Activated T-cell treated with anti-CD3 and anti-CD28 coated beads for 48 hours (primary cell): ENCODE measurements around the gene SMARCD2.
"Not testable (repeated sequence)": the region's sequence is repeated elsewhere in the genome, so short reads cannot be mapped to it uniquely, and the experiment has no call there.

ENCODE experiments used
- DNase-seq: peaks from one replicate; pipeline ENCODE4 v3.0.0-alpha.2; 2020; ENCODE audit warnings: low read depth

SMARCD2 gene

DNA sequence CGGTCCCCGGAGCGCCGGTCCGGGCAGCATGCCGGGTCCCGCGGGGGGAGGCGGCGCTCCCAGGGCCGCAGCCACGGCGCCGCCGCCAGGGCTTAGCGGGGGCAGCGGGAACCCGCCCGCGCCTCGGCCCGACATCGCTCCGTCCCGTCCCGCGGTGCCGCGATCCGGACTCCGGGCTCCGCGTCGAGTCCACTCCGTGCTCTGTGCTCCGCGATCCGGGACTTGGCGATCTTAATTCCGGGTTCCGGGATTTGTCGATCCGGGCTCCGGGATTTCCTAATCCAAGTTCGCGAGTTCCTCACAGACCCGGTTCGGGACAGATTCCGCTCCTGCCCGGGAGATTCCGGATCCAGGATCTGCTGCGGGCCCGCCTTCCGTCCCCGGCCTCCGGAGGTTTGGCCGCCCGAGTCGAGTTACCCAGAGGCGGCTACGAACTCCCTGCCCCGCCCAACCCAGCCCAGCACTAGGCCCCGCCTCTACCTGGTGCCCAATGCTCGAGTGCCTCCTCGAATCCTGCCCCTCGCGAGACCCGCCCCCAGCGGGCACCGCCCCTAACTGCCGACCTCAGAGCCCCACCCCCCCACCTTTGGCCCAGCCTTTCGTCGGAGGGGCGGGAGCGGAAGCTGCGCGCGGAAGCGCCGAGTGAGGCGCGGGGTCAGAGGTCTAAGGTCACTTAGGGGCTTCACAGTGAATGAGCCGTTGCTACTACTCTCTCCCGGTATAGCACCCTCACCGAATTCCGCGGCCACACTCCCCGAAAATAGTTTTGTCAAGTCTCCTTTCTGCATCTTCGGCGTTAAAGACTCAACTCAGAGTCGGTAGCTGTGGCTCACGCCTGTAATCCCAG is at the start of gene SMARCD2:
Gene SMARCD2 (minus strand): TSS at position 146 of the 847 bp plus-strand sequence. CDS start 11 bp downstream, at position 135.
- peak; percentile 98 for DNase-seq

DNA sequence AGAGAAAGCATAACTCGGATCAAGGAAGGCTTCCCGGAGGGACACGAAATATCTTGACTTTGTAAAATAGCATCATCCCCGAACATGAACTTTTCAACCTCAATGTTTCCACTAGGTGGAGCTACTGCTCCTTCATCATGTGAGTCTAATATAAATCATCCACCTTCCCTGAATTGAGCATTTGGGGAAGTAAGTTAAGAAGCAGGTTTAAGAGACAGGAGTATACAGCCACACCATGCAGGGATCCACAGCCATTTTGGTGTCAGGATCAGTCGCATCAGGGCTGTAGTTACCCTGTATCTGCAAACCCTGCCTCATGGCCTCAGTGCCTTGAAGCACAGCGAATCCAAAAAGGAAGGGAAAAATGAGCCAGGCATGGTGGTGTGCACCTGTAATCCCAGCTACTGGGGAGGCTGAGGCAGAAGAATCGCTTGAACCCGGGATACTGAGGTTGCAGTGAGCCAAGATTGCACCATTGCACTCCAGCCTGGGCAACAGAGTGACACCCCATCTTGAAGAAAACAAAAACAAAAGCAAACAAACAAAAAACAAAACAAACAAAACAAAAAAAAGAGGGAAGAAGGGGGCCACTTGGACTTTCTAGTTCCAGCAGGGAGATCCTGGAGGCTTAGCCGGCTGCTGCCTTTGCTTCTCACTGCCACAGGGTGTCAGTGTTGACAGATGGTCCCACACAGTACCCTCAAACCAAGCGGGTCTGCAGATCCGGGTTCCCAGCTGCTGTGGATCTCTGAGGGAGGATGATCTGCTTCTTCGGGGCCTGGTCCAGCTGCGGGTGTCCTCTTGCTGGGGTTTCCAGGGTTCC is 46.8 kb upstream of the SMARCD2 start:
- DNase-seq, result not testable (repeated sequence)

DNA sequence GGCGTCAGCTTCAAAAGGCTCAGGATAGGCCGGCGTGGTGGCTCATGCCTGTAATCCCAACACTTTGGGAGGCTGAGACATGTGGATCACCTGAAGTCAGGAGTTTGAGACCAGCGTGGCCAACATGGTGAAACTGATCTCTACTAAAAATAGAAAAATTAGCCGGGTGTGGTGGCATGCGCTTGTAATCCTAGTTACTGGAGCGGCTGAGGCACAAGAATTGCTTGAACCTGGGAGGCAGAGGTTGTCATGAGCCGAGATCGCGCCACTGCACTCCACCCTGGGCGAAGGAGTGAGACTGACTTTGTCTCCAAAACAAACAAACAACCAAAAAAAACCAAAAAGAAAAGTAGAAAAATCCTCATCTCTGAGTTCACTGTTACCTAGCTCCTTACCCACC is 42.6 kb upstream of the SMARCD2 start:
- not testable (repeated sequence) for DNase-seq

DNA sequence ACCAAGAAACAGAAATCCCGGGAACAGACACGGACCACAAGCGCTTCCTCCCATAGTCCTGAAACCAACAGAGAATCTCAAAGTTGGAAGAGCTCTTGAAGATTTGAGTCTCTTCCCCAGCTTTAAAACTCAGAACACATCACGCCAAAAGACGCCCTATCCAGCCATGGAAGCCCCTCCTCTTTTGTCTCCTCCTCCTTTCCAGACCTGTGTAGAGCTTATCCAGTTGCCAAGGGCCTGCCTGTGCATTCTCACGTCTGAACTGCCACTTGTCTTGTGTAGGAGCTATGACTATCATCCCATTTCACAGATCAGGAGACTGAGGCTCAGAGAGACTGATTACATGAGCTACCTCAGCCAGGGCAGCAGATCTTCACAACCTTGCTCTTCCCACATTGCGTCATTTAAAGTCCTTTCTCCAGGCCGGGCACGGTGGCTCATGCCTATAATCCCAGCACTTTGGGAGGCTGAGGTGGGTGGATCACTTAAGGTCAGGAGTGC is 40.2 kb upstream of the SMARCD2 start:
- DNase-seq, result not testable (repeated sequence)

DNA sequence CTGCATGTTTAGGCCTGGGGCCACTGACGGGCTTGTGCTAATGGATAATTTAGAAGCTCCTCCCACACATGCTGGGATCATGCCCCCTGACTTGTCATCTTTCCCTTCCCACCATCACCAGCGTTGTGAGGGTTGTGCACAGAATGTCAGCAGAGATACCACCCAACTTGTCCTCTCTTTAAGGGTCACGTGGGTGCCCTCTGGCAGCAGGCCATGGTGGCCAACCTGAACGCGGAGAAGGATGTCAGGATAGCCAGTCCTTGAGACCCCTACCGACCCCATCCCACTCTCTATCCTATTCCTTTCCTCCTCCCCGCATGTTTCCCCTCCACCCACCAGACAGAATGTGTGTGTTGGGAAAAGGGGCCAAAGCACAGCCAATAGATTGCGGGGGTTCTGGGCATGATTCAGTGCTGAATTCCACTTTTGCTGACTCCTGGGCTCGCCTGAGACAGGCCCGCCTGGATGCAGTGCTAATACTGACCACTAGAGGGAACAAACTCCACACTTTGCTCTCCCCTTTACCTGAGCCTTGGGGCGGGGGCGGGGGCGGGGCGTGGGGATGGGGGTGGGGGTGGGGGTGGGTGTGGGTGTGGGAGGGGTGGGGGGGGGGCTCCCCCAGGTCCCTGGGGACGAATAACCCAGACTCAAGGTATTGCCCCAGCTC is 39.6 kb upstream of the SMARCD2 start, which contains the start of gene GH2:
Gene GH2 (minus strand): TSS at position 10 of the 667 bp plus-strand sequence. CDS start 143 bp downstream, outside the sequence.
- peak; percentile 46 for DNase-seq

DNA sequence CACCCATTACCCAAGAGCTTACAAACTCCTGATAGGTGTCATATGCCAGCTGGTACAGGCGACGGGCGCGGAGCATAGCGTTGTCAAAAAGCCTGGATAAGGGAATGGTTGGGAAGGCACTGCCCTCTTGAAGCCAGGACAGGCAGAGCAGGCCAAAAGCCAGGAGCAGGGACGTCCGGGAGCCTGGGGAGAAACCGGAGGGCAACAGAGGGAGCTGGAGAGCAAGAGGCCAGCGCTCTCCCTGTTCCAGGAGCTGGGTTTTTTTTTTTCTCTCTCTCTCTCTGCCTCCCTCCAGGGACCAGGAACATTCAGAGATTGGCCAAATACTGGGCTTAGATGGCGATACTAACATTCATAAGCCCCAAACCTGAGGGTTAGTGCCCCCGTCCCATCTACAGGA is 38.9 kb upstream of the SMARCD2 start:
- DNase-seq, result not testable (repeated sequence)

DNA sequence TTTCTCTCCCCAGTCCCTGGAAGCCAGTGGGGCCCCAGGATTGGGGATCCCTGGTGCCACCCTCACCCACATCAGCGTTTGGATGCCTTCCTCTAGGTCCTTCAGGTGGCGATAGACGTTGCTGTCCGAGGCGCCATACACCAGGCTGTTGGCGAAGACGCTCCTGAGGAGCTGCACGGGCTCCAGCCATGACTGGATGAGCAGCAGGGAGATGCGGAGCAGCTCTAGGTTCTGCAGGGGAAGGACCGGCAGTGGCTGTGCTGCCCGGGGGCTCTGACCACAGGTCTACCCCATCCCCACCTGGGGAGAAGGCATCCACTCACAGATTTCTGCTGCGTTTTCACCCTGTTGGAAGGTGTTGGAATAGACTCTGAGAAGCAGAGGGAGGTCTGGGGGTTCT is 38.2 kb upstream of the SMARCD2 start:
- DNase-seq, result no peak

DNA sequence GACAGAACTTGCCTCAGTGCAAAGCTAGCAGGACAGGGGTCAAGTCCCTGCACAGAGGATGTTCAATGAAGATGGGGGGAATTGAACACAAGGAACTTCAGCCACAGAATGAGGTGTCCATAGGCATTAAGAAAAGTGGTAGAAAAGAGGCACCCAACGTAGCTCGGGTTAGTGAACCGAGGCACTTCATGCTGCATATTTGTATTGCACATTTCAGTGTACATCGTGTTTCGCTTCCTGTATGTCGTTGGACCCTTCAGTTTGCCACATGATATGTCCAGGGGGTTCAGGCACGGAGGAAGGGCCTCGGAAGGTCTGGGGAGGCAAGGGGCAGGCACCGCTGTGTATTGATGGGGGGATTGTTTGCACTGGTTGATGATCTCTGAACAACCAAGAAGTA is 35.9 kb upstream of the SMARCD2 start:
- not testable (repeated sequence) for DNase-seq

DNA sequence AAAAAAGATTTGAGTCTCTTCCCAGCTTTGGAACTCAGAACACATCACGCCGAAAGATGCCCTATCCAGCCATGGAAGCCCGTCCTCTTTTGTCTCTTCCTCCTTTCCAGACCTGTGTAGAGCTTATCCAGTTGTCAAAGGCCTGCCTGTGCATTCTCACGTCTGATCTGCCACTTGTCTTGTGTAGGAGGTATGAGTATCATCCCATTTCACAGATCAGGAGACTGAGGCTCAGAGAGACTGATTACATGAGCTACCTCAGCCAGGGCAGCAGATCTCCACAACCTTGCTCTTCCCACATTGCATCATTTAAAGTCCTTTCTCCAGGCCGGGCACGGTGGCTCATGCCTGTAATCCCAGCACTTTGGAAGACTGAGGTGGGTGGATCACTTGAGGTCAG is 32.2 kb upstream of the SMARCD2 start:
- DNase-seq, result not testable (repeated sequence)

DNA sequence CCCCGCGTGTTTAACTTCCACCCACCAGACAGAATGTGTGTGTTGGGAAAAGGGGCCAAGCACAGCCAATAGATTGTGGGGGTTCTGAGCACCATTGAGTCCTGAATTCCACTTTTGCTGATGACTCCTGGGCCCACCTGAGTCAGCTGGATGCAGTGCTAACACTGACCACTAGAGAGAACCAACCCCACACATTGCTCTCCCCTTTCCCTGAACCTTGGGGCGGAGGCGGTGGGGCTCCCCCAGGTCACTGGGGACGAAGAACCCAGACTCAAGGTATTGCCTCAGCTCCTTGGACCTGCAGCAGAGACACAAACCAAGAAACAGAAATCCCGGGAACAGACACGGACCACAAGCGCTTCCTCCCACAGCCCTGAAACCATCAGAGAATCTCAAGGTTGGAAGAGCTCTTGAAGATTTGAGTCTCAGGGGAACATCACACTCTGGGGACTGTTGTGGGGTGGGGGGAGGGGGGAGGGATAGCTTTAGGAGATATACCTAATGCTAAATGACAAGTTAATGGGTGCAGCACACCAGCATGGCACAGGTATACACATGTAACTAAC is 31.7 kb upstream of the SMARCD2 start:
- not testable (repeated sequence) for DNase-seq

DNA sequence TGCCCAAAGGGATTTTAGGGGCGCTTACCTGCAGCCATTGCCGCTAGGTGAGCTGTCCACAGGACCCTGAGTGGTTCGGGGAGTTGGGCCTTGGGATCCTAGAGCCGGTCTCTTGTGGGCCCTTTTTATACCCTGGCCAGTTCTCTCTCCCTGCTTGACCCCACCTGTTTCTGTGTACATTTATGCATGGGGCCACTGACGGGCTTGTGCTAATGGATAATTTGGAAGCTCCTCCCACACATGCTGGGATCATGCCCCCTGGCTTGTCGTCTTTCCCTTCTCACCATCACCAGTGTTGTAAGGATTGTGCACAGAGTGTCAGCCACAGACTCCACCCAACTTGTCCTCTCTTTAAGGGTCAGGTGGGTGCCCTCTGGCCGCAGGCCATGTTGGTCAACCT is 31.1 kb upstream of the SMARCD2 start, which contains the start of gene CSH2:
Gene CSH2 (minus strand): TSS at position 101 of the 400 bp plus-strand sequence. CDS start 63 bp downstream, at position 38.
- DNase-seq, result not testable (repeated sequence)

DNA sequence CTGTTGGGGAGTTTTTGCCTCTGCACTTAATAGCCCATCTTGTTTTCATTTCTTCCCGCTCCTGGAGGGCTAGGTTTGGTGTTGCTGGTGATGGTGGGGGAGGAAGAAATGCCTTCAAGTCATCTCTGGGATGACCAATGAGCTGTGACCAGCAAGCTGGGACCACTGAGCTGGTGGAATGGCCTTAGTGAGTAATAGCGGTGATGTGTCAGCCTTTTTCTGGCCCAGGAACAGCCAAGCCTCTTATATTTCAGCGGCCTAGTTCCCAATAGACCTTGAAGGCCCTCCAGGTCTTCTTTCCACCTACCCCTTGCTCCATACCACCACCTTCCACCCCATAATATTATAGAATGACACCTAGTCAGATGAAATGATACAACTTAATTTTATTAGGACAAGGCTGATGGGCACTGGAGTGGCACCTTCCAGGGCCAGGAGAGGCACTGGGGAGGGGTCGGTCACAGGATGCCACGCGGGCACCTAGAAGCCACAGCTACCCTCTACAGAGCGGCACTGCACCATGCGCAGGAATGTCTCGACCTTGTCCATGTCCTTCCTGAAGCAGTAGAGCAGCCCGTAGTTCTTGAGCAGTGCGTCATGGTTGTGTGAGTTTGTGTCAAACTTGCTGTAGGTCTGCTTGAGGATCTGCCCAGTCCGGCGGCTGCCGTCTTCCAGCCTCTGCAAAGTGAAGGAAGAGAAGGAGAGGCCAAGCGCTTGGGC is 29.3 kb upstream of the SMARCD2 start:
- not testable (repeated sequence) for DNase-seq

DNA sequence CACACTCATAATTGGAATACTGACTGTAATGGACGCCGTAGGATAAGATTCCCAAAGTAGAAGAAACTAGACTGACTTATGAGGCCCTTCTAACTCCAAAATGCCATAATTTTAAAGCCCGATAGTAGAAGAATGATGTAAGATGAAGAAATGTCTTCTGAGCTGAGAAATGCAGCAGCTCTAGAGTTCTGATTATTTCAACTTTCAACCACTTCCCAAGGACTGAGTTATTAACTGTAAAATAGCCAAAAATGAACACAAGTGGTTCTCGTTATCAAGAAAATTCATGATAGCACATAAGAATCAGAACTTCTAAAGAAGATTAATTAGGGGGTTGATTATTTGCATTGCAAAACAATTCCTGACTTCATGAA is 27.8 kb upstream of the SMARCD2 start:
- not testable (repeated sequence) for DNase-seq

DNA sequence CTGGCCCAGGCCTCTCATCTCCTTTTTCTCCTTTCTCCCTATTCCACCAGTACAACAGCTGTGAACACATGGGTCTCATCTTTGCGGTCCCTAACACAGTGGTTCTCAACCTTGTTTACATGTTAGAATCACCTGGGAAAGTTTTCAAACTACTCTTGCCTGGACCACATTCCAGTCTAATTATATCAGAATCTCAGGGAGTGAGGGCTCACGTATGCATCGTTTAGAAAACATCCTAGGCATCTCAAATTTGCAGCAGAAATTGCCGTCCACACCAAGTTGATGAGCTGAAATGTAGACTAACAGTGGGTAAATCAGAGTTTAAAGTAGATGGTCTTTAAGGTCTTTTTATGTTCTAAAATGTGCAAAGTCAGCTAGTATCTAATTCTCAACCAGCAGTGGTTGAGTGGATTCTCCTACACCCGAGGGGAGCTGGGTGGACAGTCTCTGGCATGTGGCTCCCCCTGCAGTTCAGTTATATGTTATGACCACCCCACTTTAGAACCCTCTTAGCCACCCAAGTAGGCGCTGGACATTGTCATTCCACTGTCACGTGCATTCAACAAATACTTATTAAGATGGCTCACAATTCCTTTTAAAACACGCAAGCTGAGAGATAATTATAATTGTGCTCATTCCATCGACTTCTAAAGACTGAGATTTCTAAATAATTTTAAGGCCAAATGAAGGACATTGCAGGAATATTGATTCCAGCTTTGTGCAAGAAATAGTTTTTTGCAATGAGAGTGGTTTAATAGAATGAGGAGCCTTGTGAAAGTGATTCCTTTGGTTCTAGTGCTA is 27.2 kb upstream of the SMARCD2 start:
- DNase-seq, result not testable (repeated sequence)

DNA sequence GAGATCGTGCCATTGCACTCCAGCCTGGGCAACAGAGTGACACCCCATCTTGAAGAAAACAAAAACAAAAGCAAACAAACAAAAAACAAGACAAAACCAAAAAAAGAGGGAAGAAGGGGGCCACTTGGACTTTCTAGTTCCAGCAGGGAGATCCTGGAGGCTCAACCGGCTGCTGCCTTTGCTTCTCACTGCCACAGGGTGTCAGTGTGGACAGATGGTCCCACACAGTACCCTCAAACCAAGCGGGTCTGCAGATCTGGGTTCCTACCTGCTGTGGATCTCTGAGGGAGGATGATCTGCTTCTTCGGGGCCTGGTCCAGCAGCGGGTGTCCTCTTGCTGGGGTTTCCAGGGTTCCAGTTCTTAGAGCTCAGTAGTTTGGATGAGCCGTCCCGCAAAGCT is 24.1 kb upstream of the SMARCD2 start:
- DNase-seq, result not testable (repeated sequence)

DNA sequence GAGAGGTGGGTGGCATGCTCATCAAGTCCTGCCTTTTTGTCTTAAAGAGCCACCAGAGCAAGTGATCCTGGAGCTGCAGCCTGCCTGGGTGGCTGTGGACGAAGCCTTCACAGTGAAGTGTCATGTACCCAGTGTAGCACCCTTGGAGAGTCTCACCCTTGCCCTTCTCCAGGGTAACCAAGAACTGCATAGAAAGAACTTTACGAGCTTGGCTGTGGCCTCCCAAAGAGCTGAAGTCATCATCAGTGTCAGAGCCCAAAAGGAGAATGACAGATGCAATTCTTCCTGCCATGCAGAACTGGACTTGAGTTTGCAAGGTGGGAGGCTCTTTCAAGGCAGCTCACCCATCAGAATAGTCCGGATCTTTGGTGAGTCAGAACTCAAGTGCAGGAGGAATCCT is 16.8 kb upstream of the SMARCD2 start:
- DNase-seq, result no peak

DNA sequence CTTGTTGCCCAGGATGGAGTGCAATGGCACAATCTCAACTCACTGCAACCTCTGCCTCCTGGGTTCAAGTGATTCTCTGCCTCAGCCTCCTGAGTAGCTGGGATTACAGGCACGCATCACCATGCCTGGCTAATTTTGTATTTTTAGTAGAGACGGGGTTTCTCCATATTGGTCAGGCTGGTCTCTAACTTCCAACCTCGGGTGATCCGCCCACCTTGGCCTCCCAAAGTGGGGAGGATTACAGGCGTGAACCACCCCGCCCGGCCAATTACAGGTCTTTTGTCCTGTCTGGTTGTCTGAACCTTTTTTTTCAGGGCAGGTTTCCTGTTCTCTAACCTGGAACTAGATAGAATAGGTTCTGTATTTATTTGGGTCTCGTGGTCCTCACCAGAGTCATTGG is 13.9 kb upstream of the SMARCD2 start:
- DNase-seq, result not testable (repeated sequence)

DNA sequence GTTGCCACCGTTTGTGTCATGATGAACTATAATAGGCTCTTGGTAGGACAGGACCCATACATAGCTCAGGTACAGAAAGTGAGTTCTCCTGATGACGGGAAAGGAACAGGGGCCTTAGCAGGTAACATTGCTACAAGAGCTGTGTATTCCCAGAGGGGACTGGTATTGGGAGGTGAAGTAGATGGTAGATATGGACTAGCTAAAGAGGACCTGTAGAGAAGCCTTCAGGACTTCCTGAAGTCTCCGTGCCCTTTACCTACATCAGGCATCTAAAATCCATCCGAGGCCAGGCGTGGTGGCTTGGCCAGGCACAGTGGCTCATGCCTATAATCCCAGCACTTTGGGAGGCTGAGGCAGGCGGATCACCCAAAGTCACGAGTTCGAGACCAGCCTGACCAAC is 12.7 kb upstream of the SMARCD2 start:
- DNase-seq, result no peak

DNA sequence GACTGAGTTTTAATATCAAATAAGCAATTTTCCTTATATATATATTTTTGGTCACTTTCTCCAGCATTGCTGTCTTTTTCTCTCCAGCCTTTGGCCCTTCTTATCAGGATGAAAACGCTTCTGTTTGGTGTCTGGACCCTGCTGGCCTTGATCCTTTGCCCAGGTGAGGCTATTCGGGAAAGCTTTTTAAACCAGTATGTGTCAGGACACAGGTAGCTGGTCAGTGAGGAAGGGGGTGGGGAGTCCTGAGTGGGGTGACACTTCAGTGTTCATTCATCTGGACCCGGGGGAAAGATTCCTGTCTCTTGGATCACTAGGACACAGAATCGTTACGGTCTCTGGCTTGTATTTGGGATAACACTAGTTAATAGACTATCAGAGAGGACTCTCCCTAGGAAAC is 12.2 kb upstream of the SMARCD2 start:
- DNase-seq, result no peak

DNA sequence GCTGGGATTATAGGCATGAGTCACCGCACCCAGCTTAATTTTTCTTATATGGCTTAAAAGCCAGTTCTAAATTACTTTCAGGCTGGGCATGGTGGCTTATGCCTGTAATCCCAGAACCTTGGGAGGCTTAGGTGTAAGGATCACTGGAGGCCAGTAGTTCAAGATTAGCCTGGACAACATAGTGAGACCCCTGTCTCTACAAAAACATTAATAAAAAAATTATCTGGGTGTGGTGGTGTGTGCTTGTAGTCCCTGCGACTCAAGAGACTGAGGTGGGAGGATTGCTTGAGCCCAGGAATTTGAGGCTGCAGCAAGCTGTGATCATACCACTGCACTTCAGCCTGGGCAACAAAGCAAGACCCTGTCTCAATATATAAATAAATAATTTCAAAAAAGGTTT is 10.8 kb upstream of the SMARCD2 start:
- no peak for DNase-seq
